ENCODE data around the gene PBX3. TPM values are rescaled to one million over a fixed set of nuclear protein-coding genes. Genes with fewer than 3 reads are reported as not detected.

PBX3 gene
- total and polyA plus RNA-seq, 9 of the 15 experiments (the other 6 are each of a cell fraction or from before 2014, with no cell fraction given): 0.14 to 5.8 (median 0.92) TPM

GRCh38 chr9:125845271-125845808 lies 98.2 kb downstream of the PBX3 start:
- Histone ChIP-seq H3K9me1 (ENCODE audit: control insufficient read depth, insufficient read depth, low read length) (no peaks in the 10 kb centered on the region), H3K9ac (ENCODE audit: insufficient read depth in 1 of 2, low read depth in 2 of 2, low read length in 2 of 2) (no peak overlapping the region), H2AFZ (ENCODE audit: low read depth, low read length) (no peak overlapping the region), H3K79me2 (ENCODE audit: control insufficient read depth, insufficient read depth, low read length) (no peaks in the 10 kb centered on the region), H3K36me3 (ENCODE audit: control insufficient read depth, insufficient read depth, low read length) (no peaks in the 10 kb centered on the region), H3K27me3 (ENCODE audit: control insufficient read depth in 2 of 2, insufficient read depth in 2 of 2, low read length in 2 of 2) (peaks cover 0 to 2% of the 10 kb centered on the region in 2 experiments; a peak in 1 of 5 replicates), H3K4me2 (ENCODE audit: insufficient read depth, low read length) (no peak overlapping the region), H3K27ac (ENCODE audit: extremely low read depth, low read depth, low read length) (no peak overlapping the region), H3K4me1 (replicated peaks in 1 of 2; ENCODE audit: control insufficient read depth in 2 of 2, insufficient read depth in 2 of 2, low read length in 2 of 2) (no peaks in the 10 kb centered on the region), H3K4me3 (no peak overlapping the region), H4K20me1 (replicated peaks; ENCODE audit: control insufficient read depth, insufficient read depth, low read length) (no peaks in the 10 kb centered on the region), H3K9me3 (replicated peaks; ENCODE audit: control insufficient read depth, insufficient read depth, low read depth, low read length) (no peaks in the 10 kb centered on the region)
- TF ChIP-seq ATF3 (IDR thresholded peaks at IDR 0.05) (peak; percentile 53), ATF3 (CRISPR knock-in tag; conservative IDR thresholded peaks at IDR 0.05) (no peak), CEBPG (CRISPR knock-in tag; IDR thresholded peaks at IDR 0.05) (no peak), CEBPG (tag; conservative IDR thresholded peaks at IDR 0.05 in 1 of 2, IDR thresholded peaks at IDR 0.05 in 1 of 2) (peak; percentile 48 to 62; a peak in 3 of 4 replicates), CEBPB (tag; IDR thresholded peaks at IDR 0.05) (peak; percentile 58; the same call in 1 of the 2 replicates), TAL1 (IDR thresholded peaks at IDR 0.05) (no peak), POU5F1 (IDR thresholded peaks at IDR 0.05; ENCODE audit: borderline replicate concordance, low read depth, low read length, partially characterized antibody) (no peak), POLR2AphosphoS5 (IDR thresholded peaks at IDR 0.05; ENCODE audit: control insufficient read depth, insufficient read depth, low read depth, low read length) (no peak), MEIS2 (IDR thresholded peaks at IDR 0.05; ENCODE audit: partially characterized antibody) (peak; percentile 12), FOXJ2 (tag; IDR thresholded peaks at IDR 0.05) (no peak)
- ATAC-seq: no peak
- 4% methylated on average over 5 of the region's 5 CpGs for WGBS (ENCODE audit: insufficient coverage, low coverage, missing lambda C conversion rate)
- no peak for DNase-seq (ENCODE audit: extremely low read depth in 1 of 4, low spot score in 3 of 4)
- intact Hi-C loops (cut with micrococcal nuclease) (no loop called here), in situ Hi-C loops (cut with MboI) (no loop called here)
- CTCF ChIA-PET (ENCODE audit: low intra/inter-chr PET ratio): no interaction called here
- BruUV-seq (replicated peaks): no TSS peak
- no peak for FAIRE-seq
- POLR2A ChIA-PET: no interaction called here
